SK-N-SH treated with all-trans-retinoic acid at 6 μM for 48 hours (cell line): ENCODE data around the gene CYP20A1.

ENCODE experiments used
- ATAC-seq: fragments of 200-7000 bp; cut with Tn5 transposase; 3 replicates; pipeline ENCODE4 v1.9.1; 2020; ENCODE audit warnings: mild to moderate bottlenecking, moderate library complexity
- ARNTL ChIP-seq: fragments of 450-650 bp; formaldehyde crosslinking; IDR thresholded peaks from 2 replicates; pipeline ENCODE4 v1.5.0; 2020; ENCODE audit warnings: low read depth, mild to moderate bottlenecking, moderate library complexity, borderline replicate concordance
- BACH2 ChIP-seq: fragments of 250-450 bp; sonication (Bioruptor Pico); IDR thresholded peaks from 2 replicates; pipeline ENCODE4 v1.9.0; 2021; ENCODE audit warnings: mild to moderate bottlenecking, borderline replicate concordance
- CSDC2 ChIP-seq: fragments of 250-450 bp; sonication (Bioruptor Pico); IDR thresholded peaks from 2 replicates; pipeline ENCODE4 v1.5.0; 2020; ENCODE audit warnings: mild to moderate bottlenecking, moderate library complexity
- ESRRG ChIP-seq: fragments of 250-450 bp; sonication (Bioruptor Pico); IDR thresholded peaks from 2 replicates; pipeline ENCODE4 v1.6.1; 2021; ENCODE audit warnings: mild to moderate bottlenecking
- GLIS3 ChIP-seq: fragments of 250-450 bp; sonication (Bioruptor Pico); IDR thresholded peaks from 2 replicates; pipeline ENCODE4 v1.5.0; 2020; ENCODE audit warnings: mild to moderate bottlenecking, moderate library complexity
- ISL1 ChIP-seq: fragments of 250-450 bp; sonication (Bioruptor Pico); IDR thresholded peaks from 2 replicates; pipeline ENCODE4 v2.1.2; 2022; ENCODE audit warnings: mild to moderate bottlenecking, moderate library complexity
- OSR1 ChIP-seq: fragments of 250-450 bp; sonication (Bioruptor Pico); IDR thresholded peaks from 2 replicates; pipeline ENCODE4 v1.8.0; 2022; ENCODE audit warnings: moderate library complexity, mild to moderate bottlenecking, inconsistent platforms
- PPARA ChIP-seq: fragments of 250-450 bp; sonication (Bioruptor Pico); IDR thresholded peaks from 2 replicates; pipeline ENCODE4 v1.5.0; 2020; ENCODE audit warnings: mild to moderate bottlenecking, borderline replicate concordance
- RARB ChIP-seq: fragments of 250-450 bp; sonication (Bioruptor Pico); IDR thresholded peaks from 2 replicates; pipeline ENCODE4 v1.8.0; 2021; ENCODE audit warnings: mild to moderate bottlenecking, moderate library complexity
- SNAI2 ChIP-seq: fragments of 250-450 bp; sonication (Bioruptor Pico); IDR thresholded peaks from 2 replicates; pipeline ENCODE4 v1.5.0; 2020; ENCODE audit warnings: mild to moderate bottlenecking, moderate library complexity
- TCF4 ChIP-seq: fragments of 250-450 bp; sonication (Bioruptor Pico); IDR thresholded peaks from 2 replicates; pipeline ENCODE4 v1.8.0; 2021; ENCODE audit warnings: mild to moderate bottlenecking, moderate library complexity, borderline replicate concordance
- TOX ChIP-seq: fragments of 250-450 bp; sonication (Bioruptor Pico); IDR thresholded peaks from 2 replicates; pipeline ENCODE4 v1.8.0; 2021; ENCODE audit warnings: mild to moderate bottlenecking, moderate library complexity, borderline replicate concordance
- ZC3H10 ChIP-seq: fragments of 250-450 bp; sonication (Bioruptor Pico); IDR thresholded peaks from 2 replicates; pipeline ENCODE4 v1.5.1; 2021; ENCODE audit warnings: mild to moderate bottlenecking, moderate library complexity
- ZFP3 ChIP-seq: fragments of 250-450 bp; sonication (Bioruptor Pico); IDR thresholded peaks from 2 replicates; pipeline ENCODE4 v1.5.0; 2020; ENCODE audit warnings: mild to moderate bottlenecking, moderate library complexity
- ZNF565 ChIP-seq: fragments of 450-650 bp; formaldehyde crosslinking; conservative IDR thresholded peaks from 2 replicates; pipeline ENCODE4 v1.5.0; 2020; ENCODE audit warnings: low read depth, mild to moderate bottlenecking, moderate library complexity
- ZNF70 ChIP-seq: fragments of 450-650 bp; formaldehyde crosslinking; IDR thresholded peaks from 2 replicates; pipeline ENCODE4 v1.5.0; 2020; ENCODE audit warnings: mild to moderate bottlenecking, moderate library complexity
- ZNF8 ChIP-seq: fragments of 450-650 bp; formaldehyde crosslinking; IDR thresholded peaks from 2 replicates; pipeline ENCODE4 v1.5.0; 2020; ENCODE audit warnings: mild to moderate bottlenecking, moderate library complexity
- TF ChIP-seq, protein P1 (sequence below): fragments of 250-450 bp; sonication (Bioruptor Pico); IDR thresholded peaks from 2 replicates; pipeline ENCODE4 v1.5.0; 2020; ENCODE audit warnings: mild to moderate bottlenecking, moderate library complexity
- TF ChIP-seq, protein P2 (sequence below): fragments of 250-450 bp; sonication (Bioruptor Pico); IDR thresholded peaks from 2 replicates; pipeline ENCODE4 v1.5.1; 2021; ENCODE audit warnings: mild to moderate bottlenecking, moderate library complexity
- TF ChIP-seq, protein P3 (sequence below): fragments of 250-450 bp; sonication (Bioruptor Pico); IDR thresholded peaks from 2 replicates; pipeline ENCODE4 v1.8.0; 2021; ENCODE audit warnings: low read depth, mild to moderate bottlenecking, moderate library complexity, borderline replicate concordance
- TF ChIP-seq, protein P4 (sequence below): fragments of 250-450 bp; sonication (Bioruptor Pico); IDR thresholded peaks from 2 replicates; pipeline ENCODE4 v1.8.0; 2020; ENCODE audit warnings: mild to moderate bottlenecking, moderate library complexity, borderline replicate concordance

CYP20A1 gene

DNA sequence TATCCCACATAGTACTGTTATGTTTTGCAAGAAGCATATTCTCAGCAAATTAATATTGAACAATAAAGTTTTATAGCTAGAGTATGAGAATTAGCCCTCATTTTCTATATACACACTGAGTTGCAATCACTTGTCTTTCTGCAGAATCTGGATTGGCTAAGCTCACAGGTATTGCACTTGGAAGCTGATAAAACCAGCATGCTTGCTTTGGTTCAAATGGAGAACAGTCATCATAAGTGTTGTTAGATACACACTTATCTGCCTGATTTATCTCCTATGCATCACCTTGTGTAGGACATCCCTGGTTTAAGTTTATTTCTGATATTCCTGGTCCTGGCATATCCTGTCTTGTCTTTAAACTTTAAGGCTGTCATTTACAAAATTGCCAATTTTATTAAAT, 38.0 kb upstream of the CYP20A1 start:
- no peak for TF ChIP-seq SNAI2 (CRISPR knock-in tag)
- no peak for TF ChIP-seq ZC3H10 (CRISPR knock-in tag)
- TF ChIP-seq ESRRG (CRISPR knock-in tag), result no peak
- TF ChIP-seq ZNF8 (CRISPR knock-in tag), result no peak
- TF ChIP-seq, protein P1, sequence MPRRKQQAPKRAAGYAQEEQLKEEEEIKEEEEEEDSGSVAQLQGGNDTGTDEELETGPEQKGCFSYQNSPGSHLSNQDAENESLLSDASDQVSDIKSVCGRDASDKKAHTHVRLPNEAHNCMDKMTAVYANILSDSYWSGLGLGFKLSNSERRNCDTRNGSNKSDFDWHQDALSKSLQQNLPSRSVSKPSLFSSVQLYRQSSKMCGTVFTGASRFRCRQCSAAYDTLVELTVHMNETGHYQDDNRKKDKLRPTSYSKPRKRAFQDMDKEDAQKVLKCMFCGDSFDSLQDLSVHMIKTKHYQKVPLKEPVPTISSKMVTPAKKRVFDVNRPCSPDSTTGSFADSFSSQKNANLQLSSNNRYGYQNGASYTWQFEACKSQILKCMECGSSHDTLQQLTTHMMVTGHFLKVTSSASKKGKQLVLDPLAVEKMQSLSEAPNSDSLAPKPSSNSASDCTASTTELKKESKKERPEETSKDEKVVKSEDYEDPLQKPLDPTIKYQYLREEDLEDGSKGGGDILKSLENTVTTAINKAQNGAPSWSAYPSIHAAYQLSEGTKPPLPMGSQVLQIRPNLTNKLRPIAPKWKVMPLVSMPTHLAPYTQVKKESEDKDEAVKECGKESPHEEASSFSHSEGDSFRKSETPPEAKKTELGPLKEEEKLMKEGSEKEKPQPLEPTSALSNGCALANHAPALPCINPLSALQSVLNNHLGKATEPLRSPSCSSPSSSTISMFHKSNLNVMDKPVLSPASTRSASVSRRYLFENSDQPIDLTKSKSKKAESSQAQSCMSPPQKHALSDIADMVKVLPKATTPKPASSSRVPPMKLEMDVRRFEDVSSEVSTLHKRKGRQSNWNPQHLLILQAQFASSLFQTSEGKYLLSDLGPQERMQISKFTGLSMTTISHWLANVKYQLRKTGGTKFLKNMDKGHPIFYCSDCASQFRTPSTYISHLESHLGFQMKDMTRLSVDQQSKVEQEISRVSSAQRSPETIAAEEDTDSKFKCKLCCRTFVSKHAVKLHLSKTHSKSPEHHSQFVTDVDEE (CRISPR knock-in tag), result no peak
- no peak for TF ChIP-seq GLIS3 (CRISPR knock-in tag)
- TF ChIP-seq ARNTL (CRISPR knock-in tag), result no peak
- TF ChIP-seq BACH2 (CRISPR knock-in tag), result no peak
- ATAC-seq, result no peak

DNA sequence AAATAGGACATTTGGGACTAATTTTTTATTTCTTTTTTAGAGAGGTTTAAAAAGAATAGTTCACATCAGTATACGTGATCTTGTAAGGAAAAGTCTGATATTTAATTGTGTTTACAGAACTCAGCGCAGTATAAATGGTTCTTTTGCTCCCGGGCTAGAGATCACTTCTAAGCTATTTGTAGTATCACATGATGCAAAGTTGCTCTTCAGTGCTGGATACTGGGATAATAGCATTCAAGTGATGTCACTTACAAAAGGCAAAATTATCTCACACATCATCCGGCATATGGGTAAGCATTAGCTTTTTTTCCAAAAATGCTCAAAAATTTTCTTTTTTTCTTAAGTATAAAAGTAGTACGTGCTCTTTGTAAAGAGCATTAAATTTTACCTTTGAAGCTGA, 37.4 kb upstream of the CYP20A1 start:
- TF ChIP-seq, protein P2, sequence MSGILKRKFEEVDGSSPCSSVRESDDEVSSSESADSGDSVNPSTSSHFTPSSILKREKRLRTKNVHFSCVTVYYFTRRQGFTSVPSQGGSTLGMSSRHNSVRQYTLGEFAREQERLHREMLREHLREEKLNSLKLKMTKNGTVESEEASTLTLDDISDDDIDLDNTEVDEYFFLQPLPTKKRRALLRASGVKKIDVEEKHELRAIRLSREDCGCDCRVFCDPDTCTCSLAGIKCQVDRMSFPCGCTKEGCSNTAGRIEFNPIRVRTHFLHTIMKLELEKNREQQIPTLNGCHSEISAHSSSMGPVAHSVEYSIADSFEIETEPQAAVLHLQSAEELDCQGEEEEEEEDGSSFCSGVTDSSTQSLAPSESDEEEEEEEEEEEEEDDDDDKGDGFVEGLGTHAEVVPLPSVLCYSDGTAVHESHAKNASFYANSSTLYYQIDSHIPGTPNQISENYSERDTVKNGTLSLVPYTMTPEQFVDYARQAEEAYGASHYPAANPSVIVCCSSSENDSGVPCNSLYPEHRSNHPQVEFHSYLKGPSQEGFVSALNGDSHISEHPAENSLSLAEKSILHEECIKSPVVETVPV (CRISPR knock-in tag), result no peak
- TF ChIP-seq GLIS3 (CRISPR knock-in tag), result no peak
- TF ChIP-seq PPARA (CRISPR knock-in tag), result no peak
- TF ChIP-seq CSDC2, result no peak
- no peak for TF ChIP-seq ISL1
- TF ChIP-seq BACH2 (CRISPR knock-in tag), result no peak
- TF ChIP-seq, protein P3, sequence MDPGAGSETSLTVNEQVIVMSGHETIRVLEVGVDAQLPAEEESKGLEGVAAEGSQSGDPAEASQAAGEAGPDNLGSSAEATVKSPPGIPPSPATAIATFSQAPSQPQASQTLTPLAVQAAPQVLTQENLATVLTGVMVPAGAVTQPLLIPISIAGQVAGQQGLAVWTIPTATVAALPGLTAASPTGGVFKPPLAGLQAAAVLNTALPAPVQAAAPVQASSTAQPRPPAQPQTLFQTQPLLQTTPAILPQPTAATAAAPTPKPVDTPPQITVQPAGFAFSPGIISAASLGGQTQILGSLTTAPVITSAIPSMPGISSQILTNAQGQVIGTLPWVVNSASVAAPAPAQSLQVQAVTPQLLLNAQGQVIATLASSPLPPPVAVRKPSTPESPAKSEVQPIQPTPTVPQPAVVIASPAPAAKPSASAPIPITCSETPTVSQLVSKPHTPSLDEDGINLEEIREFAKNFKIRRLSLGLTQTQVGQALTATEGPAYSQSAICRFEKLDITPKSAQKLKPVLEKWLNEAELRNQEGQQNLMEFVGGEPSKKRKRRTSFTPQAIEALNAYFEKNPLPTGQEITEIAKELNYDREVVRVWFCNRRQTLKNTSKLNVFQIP (CRISPR knock-in tag), result no peak
- TF ChIP-seq OSR1 (CRISPR knock-in tag), result no peak
- TF ChIP-seq TOX (CRISPR knock-in tag), result no peak
- TF ChIP-seq ZNF8 (CRISPR knock-in tag), result no peak
- TF ChIP-seq, protein P1 (CRISPR knock-in tag), result no peak
- TF ChIP-seq ZFP3, result no peak
- no peak for TF ChIP-seq ZNF70
- TF ChIP-seq SNAI2 (CRISPR knock-in tag), result no peak
- TF ChIP-seq TCF4 (CRISPR knock-in tag), result no peak
- no peak for TF ChIP-seq ARNTL (CRISPR knock-in tag)
- TF ChIP-seq ESRRG (CRISPR knock-in tag), result no peak
- TF ChIP-seq ZNF565 (CRISPR knock-in tag), result no peak
- TF ChIP-seq, protein P4, sequence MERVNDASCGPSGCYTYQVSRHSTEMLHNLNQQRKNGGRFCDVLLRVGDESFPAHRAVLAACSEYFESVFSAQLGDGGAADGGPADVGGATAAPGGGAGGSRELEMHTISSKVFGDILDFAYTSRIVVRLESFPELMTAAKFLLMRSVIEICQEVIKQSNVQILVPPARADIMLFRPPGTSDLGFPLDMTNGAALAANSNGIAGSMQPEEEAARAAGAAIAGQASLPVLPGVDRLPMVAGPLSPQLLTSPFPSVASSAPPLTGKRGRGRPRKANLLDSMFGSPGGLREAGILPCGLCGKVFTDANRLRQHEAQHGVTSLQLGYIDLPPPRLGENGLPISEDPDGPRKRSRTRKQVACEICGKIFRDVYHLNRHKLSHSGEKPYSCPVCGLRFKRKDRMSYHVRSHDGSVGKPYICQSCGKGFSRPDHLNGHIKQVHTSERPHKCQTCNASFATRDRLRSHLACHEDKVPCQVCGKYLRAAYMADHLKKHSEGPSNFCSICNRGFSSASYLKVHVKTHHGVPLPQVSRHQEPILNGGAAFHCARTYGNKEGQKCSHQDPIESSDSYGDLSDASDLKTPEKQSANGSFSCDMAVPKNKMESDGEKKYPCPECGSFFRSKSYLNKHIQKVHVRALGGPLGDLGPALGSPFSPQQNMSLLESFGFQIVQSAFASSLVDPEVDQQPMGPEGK (CRISPR knock-in tag), result no peak
- TF ChIP-seq RARB (CRISPR knock-in tag), result no peak
- no peak for ATAC-seq
